ENCODE measurements around the gene SLC16A5.
A peak's percentile ranks its signal among the peaks of the same experiment; 100 is the strongest.

Gene SLC16A5

GRCh38 chr17:75088465-75089417 is 987 bp downstream of the SLC16A5 start:
- DNase-seq: no peak

- no peak for DNase-seq
These were observed 3.4 kb downstream of the SLC16A5 start for GRCh38 chr17:75090871-75091854.

GRCh38 chr17:75091855-75092327 is 4.1 kb downstream of the SLC16A5 start:
- DNase-seq: no peak

GRCh38 chr17:75093548-75094158 is 5.9 kb downstream of the SLC16A5 start:
- no peak for DNase-seq

GRCh38 chr17:75094871-75095399 is 7.2 kb downstream of the SLC16A5 start:
- DNase-seq: no peak

- DNase-seq: peak; percentile 34
These were observed 8.4 kb downstream of the SLC16A5 start for GRCh38 chr17:75096082-75096625.

- no peak for DNase-seq
These were observed 10.1 kb downstream of the SLC16A5 start for GRCh38 chr17:75097865-75098264.

- no peak for DNase-seq
These were observed 11.1 kb downstream of the SLC16A5 start for GRCh38 chr17:75098861-75099260.

GRCh38 chr17:75099881-75100595 is 12.3 kb downstream of the SLC16A5 start:
- DNase-seq: no peak

GRCh38 chr17:75102385-75102821 is 14.6 kb downstream of the SLC16A5 start:
- no peak for DNase-seq

- no peak for DNase-seq
These were observed 16.1 kb downstream of the SLC16A5 start for GRCh38 chr17:75103601-75104554.

GRCh38 chr17:75105126-75106080 is 17.6 kb downstream of the SLC16A5 start:
- DNase-seq: peak; percentile 65

GRCh38 chr17:75108193-75108592 is 20.4 kb downstream of the SLC16A5 start:
- DNase-seq: no peak

GRCh38 chr17:75109046-75109406 is 21.3 kb downstream of the SLC16A5 start:
- DNase-seq: no peak

- peak; percentile 71 for DNase-seq
These were observed 21.9 kb downstream of the SLC16A5 start, which contains the start of gene ARMC7 for GRCh38 chr17:75109407-75110233. TSS of gene ARMC7 (plus strand) at chr17:75109969. CDS start at chr17:75110289, 320 bp downstream.

- no peak for DNase-seq
These were observed 22.6 kb downstream of the SLC16A5 start for GRCh38 chr17:75110234-75110937.

GRCh38 chr17:75111777-75112335 is 24.1 kb downstream of the SLC16A5 start:
- no peak for DNase-seq

Measured in NCI-H2029 (cell line).